Activated CD8-positive, alpha-beta memory T cell treated with anti-CD3 and anti-CD28 coated beads, Interleukin-2, amount 10 ng/mL, durations not matched to agents 7 days and 5 days (primary cell): Measurements from ENCODE around the gene SERPINA3. TPM values are rescaled to one million over a fixed set of nuclear protein-coding genes. Genes with fewer than 3 reads are reported as not detected.

Source experiments
- ATAC-seq: fragments of 150-1000 bp; cut with Tn5 transposase; one replicate; pipeline ENCODE4 v1.10.0; 2021; ENCODE audit warnings: moderate library complexity
- CTCF ChIA-PET: fragments of 350-600 bp; sonication (Branson Sonifier 250); formaldehyde crosslinking; loops from one replicate; lab custom pipeline; 2021; ENCODE audit warnings: antibody characterized with exemption; lab: Charles Lee
- DNase-seq: peaks from one replicate; pipeline ENCODE4 v3.0.0-alpha.2; 2020
- H3K27ac Mint-ChIP-seq: one replicate; pipeline ENCODE4 v1.8.0; 2021; ENCODE audit warnings: mild to moderate bottlenecking, mixed read lengths
- H3K27me3 Mint-ChIP-seq: one replicate; pipeline ENCODE4 v1.8.0; 2021; ENCODE audit warnings: mixed read lengths
- H3K36me3 Mint-ChIP-seq: one replicate; pipeline ENCODE4 v1.8.0; 2021; ENCODE audit warnings: mild to moderate bottlenecking, mixed read lengths
- H3K4me1 Mint-ChIP-seq: one replicate; pipeline ENCODE4 v1.8.0; 2021; ENCODE audit warnings: mixed read lengths
- H3K4me3 Mint-ChIP-seq: one replicate; pipeline ENCODE4 v1.8.0; 2021; ENCODE audit warnings: mild to moderate bottlenecking, moderate library complexity, mixed read lengths
- H3K9me3 Mint-ChIP-seq: one replicate; pipeline ENCODE4 v1.8.0; 2022; ENCODE audit warnings: low read depth, mixed read lengths
- total RNA-seq, 2 experiments: library from RNA; stranded (reverse); gene quantifications; one replicate each; pipeline ENCODE4 v1.2.3, GENCODE V29; 2021

Gene SERPINA3
- total RNA-seq, 2 experiments from 2014 or later: not detected

- ATAC-seq (no peak), DNase-seq (no peak)
- peaks cover 2% of the 10 kb centered on the region for H3K9me3 Mint-ChIP-seq
- H3K27ac Mint-ChIP-seq: no peak overlapping the region
- no peaks in the 10 kb centered on the region for H3K36me3 Mint-ChIP-seq
- no peaks in the 10 kb centered on the region for H3K4me1 Mint-ChIP-seq
- H3K4me3 Mint-ChIP-seq: no peak overlapping the region
- no peaks in the 10 kb centered on the region for H3K27me3 Mint-ChIP-seq
- CTCF ChIA-PET: no interaction called here
Observed at GRCh38 chr14:94650806-94651805, 38.9 kb downstream of the SERPINA3 start.

GRCh38 chr14:94653321-94653720 is 41.1 kb downstream of the SERPINA3 start:
- CTCF ChIA-PET: no interaction called here
- no peaks in the 10 kb centered on the region for H3K4me1 Mint-ChIP-seq
- no peak overlapping the region for H3K4me3 Mint-ChIP-seq
- ATAC-seq: no peak
- no peaks in the 10 kb centered on the region for H3K36me3 Mint-ChIP-seq
- H3K27me3 Mint-ChIP-seq: no peaks in the 10 kb centered on the region
- peaks cover 2% of the 10 kb centered on the region for H3K9me3 Mint-ChIP-seq
- H3K27ac Mint-ChIP-seq: no peak overlapping the region
- DNase-seq: no peak

DNA sequence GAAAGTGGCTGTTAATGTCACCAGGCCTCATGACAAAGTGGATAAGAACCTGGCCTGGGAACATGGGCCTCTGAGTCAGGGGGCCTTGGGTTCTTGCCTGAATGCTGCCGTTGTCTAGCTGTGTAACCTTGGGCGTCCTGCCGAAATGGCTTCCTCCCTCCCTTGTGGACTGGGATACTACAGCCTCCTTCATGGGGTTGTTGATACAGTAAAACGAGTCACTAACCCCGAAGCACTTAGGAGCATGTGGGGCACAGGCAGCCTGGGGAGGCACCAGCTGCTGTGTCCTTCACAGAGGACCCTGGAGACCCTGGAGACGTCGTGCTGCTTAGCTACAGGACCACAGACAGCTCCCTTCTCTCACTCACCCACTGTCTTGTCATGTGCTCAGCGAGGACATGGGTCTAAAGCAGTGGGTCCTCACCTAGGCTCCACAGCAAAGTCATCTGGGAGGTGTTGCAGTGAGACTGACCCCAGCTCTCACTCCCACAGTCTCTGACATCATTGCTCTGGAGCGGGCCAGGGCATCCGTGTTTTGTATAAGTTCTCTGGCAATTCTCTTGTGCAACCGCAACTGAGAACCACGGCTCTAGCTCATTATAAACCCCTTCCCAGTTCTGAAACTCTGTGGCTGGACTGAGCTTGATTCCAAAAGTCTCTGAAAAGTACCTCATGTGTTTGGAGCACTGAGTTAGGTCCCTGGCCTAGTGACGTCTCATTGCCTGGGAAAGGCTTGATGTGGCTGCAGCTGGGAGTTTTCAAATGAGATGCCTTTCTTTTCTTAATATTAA is 42.1 kb downstream of the SERPINA3 start:
- Mint-ChIP-seq H3K36me3 (no peaks in the 10 kb centered on the region), H3K4me1 (no peaks in the 10 kb centered on the region), H3K4me3 (no peak overlapping the region), H3K9me3 (no peaks in the 10 kb centered on the region), H3K27me3 (no peaks in the 10 kb centered on the region), H3K27ac (no peak overlapping the region)
- CTCF ChIA-PET: no interaction called here
- ATAC-seq (no peak), DNase-seq (no peak)

DNA sequence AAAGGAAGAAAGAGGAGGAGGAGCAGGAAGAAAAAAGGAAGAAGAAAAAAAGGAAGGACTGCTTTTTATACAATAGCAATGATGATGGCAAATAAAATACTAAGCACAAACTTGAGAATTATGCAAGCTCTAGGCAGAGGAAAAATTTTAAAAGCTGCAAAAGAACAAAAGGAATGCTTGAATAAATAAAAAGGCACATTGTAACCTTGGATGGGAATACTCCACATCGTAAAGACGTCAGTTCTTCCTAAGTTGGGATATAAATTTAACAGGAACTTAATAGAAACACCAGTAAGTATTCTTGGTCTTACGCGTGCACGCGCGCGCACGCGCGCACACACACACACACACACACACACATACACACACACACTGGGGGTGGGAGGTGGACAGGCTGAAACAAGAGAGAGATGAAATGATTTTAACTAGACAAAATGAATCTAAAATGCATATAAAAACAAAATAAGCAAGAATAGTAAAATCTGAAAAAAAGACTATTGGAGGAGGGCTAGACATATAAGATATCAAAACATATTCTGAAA is 43.0 kb downstream of the SERPINA3 start:
- no peaks in the 10 kb centered on the region for H3K36me3 Mint-ChIP-seq
- H3K4me1 Mint-ChIP-seq: no peaks in the 10 kb centered on the region
- H3K27me3 Mint-ChIP-seq: peaks cover 3% of the 10 kb centered on the region
- no peak overlapping the region for H3K27ac Mint-ChIP-seq
- no peaks in the 10 kb centered on the region for H3K9me3 Mint-ChIP-seq
- no peak overlapping the region for H3K4me3 Mint-ChIP-seq
- ATAC-seq: no peak
- CTCF ChIA-PET: no interaction called here
- DNase-seq: no peak

GRCh38 chr14:94656043-94656442 is 43.9 kb downstream of the SERPINA3 start:
- DNase-seq: no peak
- H3K27ac Mint-ChIP-seq: no peak overlapping the region
- no peaks in the 10 kb centered on the region for H3K4me1 Mint-ChIP-seq
- H3K9me3 Mint-ChIP-seq: no peaks in the 10 kb centered on the region
- no peak for ATAC-seq
- H3K27me3 Mint-ChIP-seq: peaks cover 7% of the 10 kb centered on the region
- no peaks in the 10 kb centered on the region for H3K36me3 Mint-ChIP-seq
- H3K4me3 Mint-ChIP-seq: no peak overlapping the region
- CTCF ChIA-PET: no interaction called here

- Mint-ChIP-seq H3K4me3 (no peak overlapping the region), H3K9me3 (no peaks in the 10 kb centered on the region), H3K27me3 (peaks cover 13% of the 10 kb centered on the region), H3K4me1 (no peaks in the 10 kb centered on the region), H3K27ac (no peak overlapping the region), H3K36me3 (no peaks in the 10 kb centered on the region)
- DNase-seq (no peak), ATAC-seq (no peak)
- CTCF ChIA-PET: no interaction called here
Observed at GRCh38 chr14:94659256-94659655, 47.1 kb downstream of the SERPINA3 start.

DNA sequence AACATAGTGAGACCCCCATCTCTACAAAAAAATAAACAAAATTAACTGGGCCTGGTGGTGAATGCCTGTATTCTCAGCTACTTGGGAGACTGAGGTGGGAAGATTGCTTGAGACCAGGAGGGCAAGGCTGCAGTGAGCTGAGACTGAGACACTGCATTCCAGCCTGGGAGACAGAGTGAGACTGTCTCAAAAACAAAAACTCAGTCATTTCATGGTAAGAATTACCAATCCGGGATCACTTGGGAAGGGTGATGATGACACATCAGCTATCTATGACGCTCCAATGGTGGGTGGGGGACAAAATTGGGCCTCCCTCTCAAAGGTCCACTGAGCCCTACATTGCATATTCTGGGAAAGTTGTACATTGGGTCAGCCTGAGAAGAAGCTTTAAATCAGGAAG is 47.7 kb downstream of the SERPINA3 start:
- Mint-ChIP-seq H3K27me3 (peaks cover 15% of the 10 kb centered on the region), H3K9me3 (no peaks in the 10 kb centered on the region), H3K36me3 (no peaks in the 10 kb centered on the region), H3K4me3 (no peak overlapping the region), H3K27ac (no peak overlapping the region), H3K4me1 (no peaks in the 10 kb centered on the region)
- no peak for ATAC-seq
- DNase-seq: no peak
- CTCF ChIA-PET: no interaction called here

DNA sequence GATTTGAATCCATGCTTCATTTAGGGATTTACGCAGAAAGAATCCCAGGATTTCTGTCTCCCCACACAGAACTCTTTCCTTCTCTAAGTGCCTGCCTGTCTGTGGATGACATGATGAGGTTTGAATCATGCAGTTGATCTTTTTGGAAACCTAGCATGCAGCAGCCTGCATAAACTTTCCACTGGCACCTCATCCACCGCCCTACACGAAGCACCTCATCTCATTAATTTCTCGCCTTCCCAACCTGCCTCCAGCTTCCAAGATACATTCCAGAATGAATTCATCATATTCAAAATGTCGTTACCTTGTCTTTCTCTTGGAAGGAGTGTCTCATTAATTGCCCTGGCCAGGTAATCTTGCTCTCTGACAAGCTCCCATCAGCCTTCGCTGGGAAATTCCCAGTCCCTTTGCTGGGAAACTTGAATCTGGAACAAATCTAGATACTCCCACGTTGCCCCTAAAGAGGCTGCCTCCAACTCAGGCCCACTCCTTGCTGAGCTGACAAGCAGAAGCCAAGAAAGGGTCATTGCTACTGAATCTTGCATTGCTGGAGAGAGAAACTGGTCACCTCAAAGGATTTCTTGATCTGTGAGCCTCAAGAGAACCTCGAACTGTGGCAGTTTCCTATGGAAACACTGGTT is 48.2 kb downstream of the SERPINA3 start:
- H3K27ac Mint-ChIP-seq: no peak overlapping the region
- no peak for ATAC-seq
- H3K4me3 Mint-ChIP-seq: no peak overlapping the region
- H3K9me3 Mint-ChIP-seq: no peaks in the 10 kb centered on the region
- H3K4me1 Mint-ChIP-seq: no peaks in the 10 kb centered on the region
- no peak for DNase-seq
- CTCF ChIA-PET: no interaction called here
- no peaks in the 10 kb centered on the region for H3K36me3 Mint-ChIP-seq
- H3K27me3 Mint-ChIP-seq: peaks cover 19% of the 10 kb centered on the region

DNA sequence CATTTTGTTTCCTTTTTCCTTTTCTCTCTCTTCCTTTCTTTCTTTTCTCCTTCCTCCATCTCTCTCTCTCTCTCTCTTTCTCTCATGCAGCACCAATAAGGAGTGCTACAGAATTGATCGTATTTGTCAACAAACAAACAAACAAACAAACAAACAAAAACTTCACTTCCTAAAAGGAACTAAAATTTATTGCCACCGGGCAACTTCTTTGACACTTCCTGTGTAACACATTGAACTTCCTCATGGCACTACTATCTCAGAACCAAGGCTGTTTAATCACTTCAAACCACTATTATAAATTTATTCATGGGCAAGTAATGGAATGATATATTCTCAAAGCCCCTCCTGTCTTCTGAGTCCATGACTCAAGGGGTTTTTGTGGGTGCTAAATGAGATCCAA is 51.3 kb downstream of the SERPINA3 start:
- Mint-ChIP-seq H3K36me3 (no peaks in the 10 kb centered on the region), H3K27me3 (peaks cover 24% of the 10 kb centered on the region), H3K4me3 (no peak overlapping the region), H3K27ac (no peak overlapping the region), H3K4me1 (no peaks in the 10 kb centered on the region), H3K9me3 (no peaks in the 10 kb centered on the region)
- CTCF ChIA-PET: no interaction called here
- DNase-seq (no peak), ATAC-seq (no peak)

GRCh38 chr14:94663965-94664704 is 51.9 kb downstream of the SERPINA3 start:
- Mint-ChIP-seq H3K4me1 (no peaks in the 10 kb centered on the region), H3K4me3 (no peak overlapping the region), H3K27me3 (peaks cover 24% of the 10 kb centered on the region), H3K36me3 (no peaks in the 10 kb centered on the region), H3K27ac (no peak overlapping the region), H3K9me3 (no peaks in the 10 kb centered on the region)
- CTCF ChIA-PET: no interaction called here
- no peak for DNase-seq
- no peak for ATAC-seq

- Mint-ChIP-seq H3K4me1 (no peaks in the 10 kb centered on the region), H3K9me3 (no peaks in the 10 kb centered on the region), H3K27ac (no peak overlapping the region), H3K36me3 (no peaks in the 10 kb centered on the region), H3K27me3 (peaks cover 27% of the 10 kb centered on the region), H3K4me3 (no peak overlapping the region)
- CTCF ChIA-PET: no interaction called here
- DNase-seq: no peak
- ATAC-seq: no peak
Observed at GRCh38 chr14:94665121-94665520, 52.9 kb downstream of the SERPINA3 start.

- no peaks in the 10 kb centered on the region for H3K4me1 Mint-ChIP-seq
- H3K27me3 Mint-ChIP-seq: peaks cover 22% of the 10 kb centered on the region
- no peaks in the 10 kb centered on the region for H3K36me3 Mint-ChIP-seq
- H3K4me3 Mint-ChIP-seq: no peak overlapping the region
- no peak for ATAC-seq
- CTCF ChIA-PET: no interaction called here
- no peak for DNase-seq
- H3K27ac Mint-ChIP-seq: no peak overlapping the region
- H3K9me3 Mint-ChIP-seq: no peaks in the 10 kb centered on the region
Observed at GRCh38 chr14:94665544-94665943, 53.4 kb downstream of the SERPINA3 start.
